IMR-90 (cell line): Measurements from ENCODE around the gene CD79B. TPM values are rescaled to one million over a fixed set of nuclear protein-coding genes. Genes with fewer than 3 reads are reported as not detected.

Experiments used
- ATAC-seq: fragments of 200-7000 bp; cut with Tn5 transposase; 2 replicates; pipeline ENCODE4 v1.9.1; 2020; ENCODE audit warnings: low read depth, mild to moderate bottlenecking, moderate library complexity
- BruUV-seq: library from RNA; stranded (reverse); fragments of 400-500 nt; replicated peaks from 2 replicates; lab custom pipeline; 2021; lab: Mats Ljungman, UMichigan
- CTCF ChIA-PET: fragments of 300-600 bp; formaldehyde crosslinking; extraction: SDS; loops from one replicate; lab custom pipeline; 2021; ENCODE audit warnings: antibody characterized with exemption; lab: Yijun Ruan, JAX
- POLR2A ChIA-PET: fragments of 300-600 bp; sonication (Branson Sonifier 250); formaldehyde crosslinking; loops from one replicate; lab custom pipeline; 2022; ENCODE audit warnings: antibody characterized with exemption; ENCODE audit not compliant: unreplicated experiment; lab: Charles Lee
- DNase-seq: peaks from one replicate; pipeline ENCODE4 v3.0.0; 2013
- H2AFZ ChIP-seq: replicated peaks from 2 replicates; pipeline ENCODE3; 2013; ENCODE audit warnings: low read length, mild to moderate bottlenecking; ENCODE audit not compliant: poor library complexity
- H2AK5ac ChIP-seq: 2 replicates; pipeline ENCODE4 v1.6.1; 2013; ENCODE audit warnings: low read depth, low read length, inconsistent platforms
- H2AK9ac ChIP-seq: replicated peaks from 2 replicates; pipeline ENCODE3; 2013; ENCODE audit warnings: mild to moderate bottlenecking, low read depth, low read length, moderate library complexity; ENCODE audit not compliant: poor library complexity
- H2BK120ac ChIP-seq: 2 replicates; pipeline ENCODE4 v1.6.1; 2013; ENCODE audit warnings: low read depth, low read length, inconsistent platforms
- H2BK15ac ChIP-seq: 3 replicates; pipeline ENCODE4 v1.6.1; 2013; ENCODE audit warnings: low read depth, low read length, inconsistent platforms
- H2BK20ac ChIP-seq: 2 replicates; pipeline ENCODE4 v1.6.1; 2013; ENCODE audit warnings: low read depth, mild to moderate bottlenecking, inconsistent platforms, low read length, moderate library complexity
- H2BK5ac ChIP-seq: 2 replicates; pipeline ENCODE4 v1.6.1; 2013; ENCODE audit warnings: mild to moderate bottlenecking, low read depth, low read length, inconsistent platforms; ENCODE audit not compliant: poor library complexity, severe bottlenecking
- H3K14ac ChIP-seq: replicated peaks from 2 replicates; pipeline ENCODE4 v1.6.1; 2013; ENCODE audit warnings: low read depth, low read length, inconsistent platforms
- H3K18ac ChIP-seq: 2 replicates; pipeline ENCODE4 v1.6.1; 2013; ENCODE audit warnings: low read depth, low read length, control low read depth
- H3K23ac ChIP-seq: 2 replicates; pipeline ENCODE4 v1.6.1; 2013; ENCODE audit warnings: low read depth, low read length, inconsistent platforms
- H3K27ac ChIP-seq: 2 replicates; pipeline ENCODE4 v1.5.1; 2013; ENCODE audit warnings: mild to moderate bottlenecking, control low read depth, low read length; ENCODE audit not compliant: insufficient read depth
- H3K27me3 ChIP-seq: 2 replicates; pipeline ENCODE4 v1.6.1; 2013; ENCODE audit warnings: low read length; ENCODE audit not compliant: control insufficient read depth, insufficient read depth
- H3K36me3 ChIP-seq: 2 replicates; pipeline ENCODE4 v1.6.1; 2013; ENCODE audit warnings: low read length, mixed read lengths; ENCODE audit not compliant: control insufficient read depth, insufficient read depth
- H3K4ac ChIP-seq: 2 replicates; pipeline ENCODE4 v1.6.1; 2013; ENCODE audit warnings: low read depth, low read length, inconsistent platforms
- H3K4me1 ChIP-seq: 2 replicates; pipeline ENCODE4 v1.6.1; 2013; ENCODE audit warnings: low read length, mixed read lengths; ENCODE audit not compliant: control insufficient read depth, insufficient read depth
- H3K4me2 ChIP-seq: 2 replicates; pipeline ENCODE4 v1.6.1; 2013; ENCODE audit warnings: low read depth, mild to moderate bottlenecking, control low read depth, low read length, moderate library complexity
- H3K4me3 ChIP-seq: 2 replicates; pipeline ENCODE4 v1.5.1; 2013; ENCODE audit warnings: low read depth, mild to moderate bottlenecking, control low read depth, low read length, moderate library complexity; ENCODE audit not compliant: insufficient read depth
- H3K56ac ChIP-seq: 2 replicates; pipeline ENCODE4 v1.6.1; 2013; ENCODE audit warnings: low read length, inconsistent platforms; ENCODE audit not compliant: insufficient read depth; ENCODE audit errors: extremely low read depth
- H3K79me1 ChIP-seq, 2 experiments: 2 replicates each; pipeline ENCODE4 v1.6.1; 2013; ENCODE audit warnings: low read length in 2 of 2, inconsistent platforms in 1 of 2, low read depth in 1 of 2
- H3K9ac ChIP-seq: 2 replicates; pipeline ENCODE4 v1.6.1; 2013; ENCODE audit warnings: low read depth, low read length, control low read depth
- H3K9me1 ChIP-seq: 2 replicates; pipeline ENCODE4 v1.6.1; 2013; ENCODE audit warnings: low read length, inconsistent platforms; ENCODE audit not compliant: insufficient read depth
- H3K9me3 ChIP-seq: 2 replicates; pipeline ENCODE4 v1.6.1; 2013; ENCODE audit warnings: low read length; ENCODE audit not compliant: control insufficient read depth, insufficient read depth
- H4K20me1 ChIP-seq: 2 replicates; pipeline ENCODE4 v1.6.1; 2013; ENCODE audit warnings: low read length, inconsistent platforms; ENCODE audit not compliant: insufficient read depth
- H4K5ac ChIP-seq: 2 replicates; pipeline ENCODE4 v1.6.1; 2013; ENCODE audit warnings: mild to moderate bottlenecking, low read depth, low read length, control low read depth
- H4K8ac ChIP-seq, 2 experiments: 2 replicates each; pipeline ENCODE4 v1.6.1; 2013; ENCODE audit warnings: low read depth in 2 of 2, low read length in 2 of 2, control low read depth in 1 of 2, inconsistent platforms in 1 of 2
- H4K91ac ChIP-seq: 2 replicates; pipeline ENCODE4 v1.6.1; 2013; ENCODE audit warnings: low read depth, low read length, inconsistent platforms; ENCODE audit not compliant: insufficient read depth
- CEBPB ChIP-seq: IDR thresholded peaks from 2 replicates; pipeline ENCODE4 v1.6.1; 2012; ENCODE audit warnings: low read depth, low read length, improper control_type of control experiment
- CHD1 ChIP-seq: IDR thresholded peaks from 2 replicates; pipeline ENCODE4 v1.6.1; 2012; ENCODE audit warnings: low read depth, low read length, improper control_type of control experiment
- FOS ChIP-seq: fragments of 150-350 bp; IDR thresholded peaks from 2 replicates; pipeline ENCODE4 v1.6.1; 2016; ENCODE audit warnings: low read depth, low read length
- USF2 ChIP-seq: fragments of 150-350 bp; IDR thresholded peaks from 2 replicates; pipeline ENCODE4 v1.6.1; 2017; ENCODE audit warnings: mild to moderate bottlenecking, antibody characterized with exemption, low read length, low read depth
- WGBS, 2 experiments: methylation state at CpG; one replicate each; pipeline versions ENCODE4 v1.1.5 to v1.1.7; 2013; ENCODE audit warnings: missing lambda C conversion rate in 2 of 2; ENCODE audit not compliant: insufficient read length in 1 of 2; ENCODE audit errors: extremely low coverage in 2 of 2; 5-methylcytosine and 5-hydroxymethylcytosine counted together
- dilution Hi-C: fragments of 300-500 bp; cut with HindIII; formaldehyde crosslinking; loops from one replicate; pipeline ENCODE4 v1.14.3; 2018; ENCODE audit warnings: low sequenced_read_pairs; ENCODE audit not compliant: unreplicated experiment
- in situ Hi-C: fragments of 300-500 bp; cut with MboI; formaldehyde crosslinking; loops from 3 replicates; pipeline ENCODE4 v1.14.3; 2019; ENCODE audit warnings: low sequenced_read_pairs, inconsistent platforms, mixed read lengths
- intact Hi-C: fragments of 100-400 bp; cut with micrococcal nuclease; formaldehyde crosslinking; loops from 2 replicates; pipeline ENCODE4 v1.10.0; 2022
- polyA plus RNA-seq, 3 experiments: library from polyadenylated mRNA; depleted of rRNA; stranded (reverse); fragments of >200 nt; gene quantifications; 2 replicates each; pipeline ENCODE4 v1.2.3, GENCODE V29; 2012; ENCODE audit warnings: low replicate concordance in 1 of 3
- total RNA-seq: library from RNA; depleted of rRNA; stranded (reverse); fragments of >200 nt; gene quantifications from 2 replicates; pipeline ENCODE4 v1.2.3, GENCODE V29; 2012

CD79B gene
- total and polyA plus RNA-seq, 2 of the 4 experiments (the other 2 are of a cell fraction): not detected

- Histone ChIP-seq H2BK20ac (peak overlapping the region; percentile 96), H2AK9ac (peak overlapping the region; percentile 87), H3K4me3 (no peak overlapping the region), H2AK5ac (peak overlapping the region; percentile 97), H3K27ac (no peak overlapping the region; the same call in 1 of the 2 replicates), H4K5ac (no peak overlapping the region; the same call in 1 of the 2 replicates), H3K23ac (no peak overlapping the region), H3K79me1 (no peaks in the 10 kb centered on the region), H3K9me1 (peaks cover 11% of the 10 kb centered on the region), H3K18ac (peak overlapping the region; percentile 58; the same call in 1 of the 2 replicates), H3K56ac (no peak overlapping the region), H3K4me1 (peaks cover 10% of the 10 kb centered on the region), H3K4ac (peak overlapping the region; percentile 80), H2BK5ac (peak overlapping the region; percentile 51), H4K20me1 (peaks cover 3% of the 10 kb centered on the region; the same call in 1 of the 2 replicates), H3K9ac (no peak overlapping the region), H4K8ac (peak overlapping the region in 1 of 2 experiments; percentile 39; a peak in 2 of 4 replicates), H3K4me2 (peak overlapping the region; percentile 8; the same call in 1 of the 2 replicates), H4K91ac (peak overlapping the region; percentile 31; the same call in 1 of the 2 replicates), H2AFZ (peak overlapping the region; percentile 74), H2BK15ac (peak overlapping the region; percentile 56; the same call in 1 of the 3 replicates), H2BK120ac (peak overlapping the region; percentile 80), H3K36me3 (no peaks in the 10 kb centered on the region), H3K14ac (0 out of 2 replicates have a peak overlapping the region, but pooled peaks have one; percentile 45), H3K9me3 (no peaks in the 10 kb centered on the region), H3K27me3 (peaks cover 6% of the 10 kb centered on the region; the same call in 1 of the 2 replicates)
- CTCF ChIA-PET: no interaction called here
- in situ Hi-C loops: no loop called here
- WGBS, 2 experiments: 50% methylated on average over 7 of the region's 10 CpGs; no CpG with 5 or more reads in 1 of the 2 experiments
- DNase-seq (peak; percentile 67), ATAC-seq (peak; percentile 77)
- no peak for TF ChIP-seq CEBPB
- 0 out of 2 replicates have a peak, but pooled peaks have one; percentile 21 for TF ChIP-seq FOS
- TF ChIP-seq USF2: no peak
- TF ChIP-seq CHD1: no peak
- intact Hi-C loops: no loop called here
- no TSS peak for BruUV-seq
- POLR2A ChIA-PET: no interaction called here
- dilution Hi-C loops: no loop called here
Observed at GRCh38 chr17:63974594-63975192, 42.6 kb upstream of the CD79B start.
